OCI-LY1 (cell line): ENCODE results near the gene PRXL2B.

Experiments
- CTCF ChIP-seq: fragments of 200-600 bp; sonication (generic), shearing (Covaris generic); IDR thresholded peaks from 2 replicates; pipeline ENCODE4 v1.5.1; 2017; ENCODE audit warnings: mild to moderate bottlenecking, antibody characterized with exemption, low read length, moderate library complexity, mixed read lengths
- EZH2 ChIP-seq: fragments of 200-600 bp; sonication (generic), shearing (Covaris generic); IDR thresholded peaks from 2 replicates; pipeline ENCODE4 v1.8.0; 2017; ENCODE audit warnings: borderline replicate concordance, mixed run types, mild to moderate bottlenecking, antibody characterized with exemption, low read length, moderate library complexity, mixed read lengths

- TF ChIP-seq CTCF: no peak
- no peak for TF ChIP-seq EZH2
Observed at GRCh38 chr1:2558420-2558819, 28.2 kb upstream of the PRXL2B start.
